NCI-H460 (cell line): ENCODE measurements around the gene GLYR1. TPM values are rescaled to one million over a fixed set of nuclear protein-coding genes. Genes with fewer than 3 reads are reported as not detected.
"Not testable (repeated sequence)": the region's sequence is repeated elsewhere in the genome, so short reads cannot be mapped to it uniquely, and the experiment has no call there.

Source experiments
- DNase-seq: peaks from one replicate; pipeline ENCODE4 v3.0.0-alpha.2; 2016; ENCODE audit warnings: low read depth; ENCODE audit errors: extremely low read depth
- polyA plus RNA-seq: library from polyadenylated mRNA; depleted of rRNA; stranded (reverse); fragments of >200 nt; gene quantifications from 2 replicates; pipeline ENCODE4 v1.2.3, GENCODE V29; 2014; cell fraction: nucleus; rRNA removed
- total RNA-seq: library from RNA; depleted of rRNA; stranded (reverse); fragments of >200 nt; shearing (Covaris generic); gene quantifications from 2 replicates; pipeline ENCODE4 v1.2.3, GENCODE V29; 2014; rRNA removed

Gene GLYR1
- total RNA-seq = 21.8 and 31.1 TPM in 2 replicates
- polyA plus RNA-seq = 35.3 and 42.6 TPM in 2 replicates

DNA sequence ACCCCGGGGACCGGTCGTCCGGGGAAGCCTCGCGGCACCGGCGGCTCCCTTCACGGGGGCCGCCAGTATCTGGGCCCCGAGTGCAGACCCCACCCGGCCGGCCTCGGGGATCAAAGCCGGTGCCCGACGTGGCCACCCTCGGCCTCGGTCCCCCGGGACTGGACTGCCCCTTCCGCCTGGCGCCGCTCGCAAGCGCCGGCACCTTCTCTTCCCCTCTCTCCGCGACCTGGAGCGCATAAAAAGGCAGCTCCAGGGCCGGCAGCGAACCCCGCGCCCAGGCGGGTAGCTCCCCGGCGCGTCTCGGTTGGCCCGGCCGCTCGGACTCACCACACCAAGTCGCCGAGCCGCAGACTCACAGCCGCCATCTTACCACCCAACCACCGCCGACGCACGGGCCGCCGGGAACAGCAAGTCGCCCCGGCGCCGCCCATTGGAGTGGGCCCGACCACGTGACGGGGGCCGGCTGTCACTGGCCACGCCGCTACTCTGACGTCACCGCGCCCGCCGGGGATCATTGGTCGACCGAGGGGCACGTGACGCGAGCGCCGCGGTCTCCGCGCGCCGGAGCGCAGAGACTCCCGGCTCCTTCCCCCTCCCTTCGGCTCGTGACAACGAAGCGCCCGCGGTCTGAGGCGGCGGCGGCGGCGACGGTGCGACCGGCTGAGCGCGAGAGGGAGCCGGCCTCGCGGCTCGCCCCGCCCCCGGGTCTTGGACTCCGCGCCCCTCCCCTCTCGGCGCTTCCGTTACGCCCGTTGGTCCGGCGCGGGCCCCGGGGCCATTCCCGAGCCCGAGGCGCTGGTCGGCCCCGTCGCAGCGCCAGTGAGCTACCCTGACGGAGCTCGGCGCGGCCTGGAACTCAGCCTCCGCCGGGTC is at the start of gene GLYR1, which contains the start of gene UBN1:
Gene GLYR1, minus strand, starts transcription at position 388 of the 873 bp plus-strand sequence. Its CDS starts 23 bp downstream, at position 365.
Gene UBN1, plus strand, starts transcription at position 581 of the 873 bp plus-strand sequence. CDS start 5,437 bp downstream, outside the sequence.
- peak; percentile 97 for DNase-seq

DNA sequence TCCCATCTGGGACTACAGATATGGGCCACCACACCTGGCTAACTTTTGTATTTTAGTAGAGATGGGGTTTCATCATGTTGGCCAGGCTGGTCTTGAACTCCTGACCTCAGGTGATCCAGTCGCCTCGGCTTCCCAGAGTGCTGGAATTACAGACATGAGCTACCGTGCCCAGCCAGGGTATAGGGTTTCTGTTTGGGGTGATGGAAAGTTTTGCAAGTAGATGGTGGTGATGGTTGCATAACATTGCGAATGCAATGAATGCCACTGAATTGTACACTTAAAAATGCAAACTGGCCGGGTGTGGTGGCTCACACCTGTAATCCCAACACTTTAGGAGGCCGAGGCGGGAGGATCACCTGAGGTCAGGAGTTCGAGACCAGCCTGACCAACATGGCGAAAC is 49.7 kb upstream of the GLYR1 start:
- DNase-seq = not testable (repeated sequence)

DNA sequence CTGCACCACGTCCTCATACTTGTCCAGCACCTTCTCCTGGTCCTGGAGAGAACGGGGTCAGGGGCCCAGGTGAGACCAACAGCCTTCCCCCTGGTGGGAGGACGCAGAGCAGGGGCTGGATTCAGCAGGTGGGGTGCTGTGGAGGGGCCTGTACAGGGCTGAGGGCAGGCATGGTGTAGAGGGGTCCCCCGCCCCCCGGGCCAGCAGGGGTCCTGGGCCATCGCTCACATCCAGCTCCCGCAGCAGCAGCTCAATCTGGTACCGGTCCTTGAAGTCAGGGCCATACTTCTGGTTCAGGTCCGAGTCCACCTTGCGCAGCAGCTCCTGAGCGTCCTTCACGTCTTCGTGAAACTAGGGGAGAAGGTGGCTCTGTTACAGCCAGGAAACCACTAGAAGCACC is 48.3 kb upstream of the GLYR1 start:
- DNase-seq = no peak

DNA sequence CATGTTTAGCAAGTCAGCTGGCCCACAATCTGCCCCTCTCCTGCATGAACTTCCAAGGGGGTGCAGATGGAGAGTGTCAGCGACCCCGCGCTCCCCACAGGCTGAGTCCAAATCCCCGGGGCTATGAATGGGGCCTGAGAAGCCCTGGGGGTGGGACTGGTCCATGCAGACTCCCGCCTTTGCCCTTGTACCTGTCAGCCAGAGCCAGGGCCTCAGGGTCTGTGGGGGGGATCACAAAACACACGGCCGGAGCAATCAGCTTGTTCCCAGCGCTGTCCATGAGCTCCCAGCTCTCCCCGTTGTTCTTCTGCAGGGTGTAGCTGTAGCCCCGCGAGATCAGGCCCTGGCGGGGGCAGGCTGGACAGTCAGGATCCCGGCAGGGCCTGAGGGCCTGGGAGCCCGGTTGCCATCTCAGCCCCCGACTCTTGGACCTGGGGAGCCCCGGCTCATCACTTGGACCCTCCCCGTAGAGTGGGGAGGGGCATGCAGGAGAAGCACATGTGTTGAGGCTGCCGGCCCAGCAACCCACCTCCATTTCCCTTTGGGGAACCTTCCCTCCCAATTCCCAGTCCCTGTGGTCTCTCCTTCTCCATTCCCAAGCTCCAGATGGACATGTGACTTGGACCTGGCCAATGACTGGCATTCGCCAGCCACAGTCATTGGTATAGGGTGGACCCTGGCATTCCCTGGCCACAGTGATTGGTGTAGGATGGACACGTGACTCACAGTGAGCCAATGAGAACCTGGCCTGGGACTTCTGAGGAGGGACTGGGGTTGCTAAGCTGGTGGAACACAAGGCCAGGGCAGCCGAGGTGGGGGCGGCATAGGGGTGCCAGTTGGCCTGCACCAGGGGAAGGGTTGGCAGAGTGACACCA is 47.4 kb upstream of the GLYR1 start:
- no peak for DNase-seq

DNA sequence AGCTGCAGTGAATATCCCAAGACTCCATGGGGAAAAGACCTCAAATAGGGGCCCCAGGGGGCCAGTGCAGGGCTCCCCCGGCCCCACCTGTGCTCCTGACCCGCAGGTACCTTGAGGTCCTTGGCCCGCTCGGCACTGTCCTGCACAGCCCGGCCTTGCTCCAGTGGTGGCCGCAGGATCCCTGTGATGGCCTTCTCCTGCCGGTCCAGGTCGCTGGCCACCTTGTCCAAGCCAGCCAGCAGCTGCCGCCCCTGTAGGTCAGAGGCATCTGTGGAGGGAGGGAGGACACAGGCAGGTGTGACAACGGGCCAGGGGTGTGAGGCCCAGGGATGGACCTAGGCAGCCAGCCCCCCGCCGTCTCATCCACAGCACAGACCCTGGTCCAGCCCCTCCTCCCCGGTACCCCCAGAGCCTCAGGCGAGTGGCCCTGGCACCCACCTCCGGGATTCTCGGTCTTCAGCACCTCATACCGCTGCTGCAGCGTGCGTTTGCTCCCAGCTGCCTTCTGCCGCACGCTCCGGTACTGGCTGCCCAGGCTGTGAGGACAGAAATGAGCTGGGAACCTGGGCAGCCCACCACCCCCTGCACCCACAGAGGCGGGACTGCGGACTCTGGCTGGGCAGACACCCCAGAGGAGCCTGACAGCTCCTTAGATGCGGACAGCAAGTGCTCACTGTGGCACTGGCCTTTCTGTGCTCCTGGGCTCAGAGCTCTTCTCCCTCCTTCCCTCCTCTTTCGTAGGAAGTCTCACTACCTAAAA is 46.2 kb upstream of the GLYR1 start:
- no peak for DNase-seq

DNA sequence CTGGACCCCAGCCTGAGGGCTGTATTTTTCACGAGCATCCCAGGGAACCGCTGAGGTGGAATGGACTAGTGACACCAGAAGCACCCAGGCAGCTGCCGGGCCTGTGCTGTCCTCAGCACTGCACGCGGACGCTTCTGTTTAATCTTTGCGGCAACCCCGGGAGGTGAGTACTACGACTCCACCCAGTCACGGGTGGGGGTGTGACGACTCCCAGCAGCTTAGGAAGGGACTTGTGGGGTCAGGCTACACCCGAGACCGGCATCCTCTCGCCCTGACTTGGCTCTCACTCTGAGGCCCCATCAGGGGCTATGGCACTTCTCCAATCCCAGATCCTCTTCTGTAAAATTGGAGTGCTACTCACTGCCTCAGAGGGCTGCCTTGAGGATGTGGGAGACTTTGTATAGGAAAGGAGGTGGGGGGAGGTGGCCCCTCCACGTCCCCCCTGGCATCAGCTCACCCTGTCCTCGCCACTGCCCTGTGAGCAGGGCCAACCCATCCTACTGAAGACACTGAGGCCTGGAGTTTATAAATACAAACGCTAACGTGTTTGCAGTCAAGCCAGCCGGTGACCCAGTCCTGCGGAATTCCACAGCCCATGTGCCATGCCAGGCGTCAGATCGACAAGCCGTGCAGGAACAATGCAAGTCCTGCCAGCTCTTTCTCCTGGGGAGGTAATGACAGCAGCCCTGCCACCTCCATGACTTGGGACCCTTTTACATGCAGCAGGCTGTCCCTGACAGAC is 45.4 kb upstream of the GLYR1 start:
- DNase-seq = no peak

DNA sequence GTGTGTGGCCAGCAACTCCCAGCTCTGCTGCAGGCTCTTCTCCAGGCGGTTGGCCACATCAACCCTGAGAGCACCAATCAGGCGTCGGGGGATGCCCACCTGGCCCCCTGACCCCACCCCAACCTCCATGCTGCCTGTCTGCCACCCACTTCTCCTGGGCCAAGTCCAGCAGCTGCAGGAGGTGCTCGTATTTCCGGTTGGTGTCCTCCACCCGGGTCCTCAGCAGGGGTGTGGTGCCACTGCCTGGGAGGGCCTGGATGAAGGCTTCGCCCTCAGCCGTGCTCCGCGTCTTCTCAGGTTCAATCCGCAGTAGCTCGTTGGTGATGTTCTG is 44.8 kb upstream of the GLYR1 start:
- DNase-seq = no peak

DNA sequence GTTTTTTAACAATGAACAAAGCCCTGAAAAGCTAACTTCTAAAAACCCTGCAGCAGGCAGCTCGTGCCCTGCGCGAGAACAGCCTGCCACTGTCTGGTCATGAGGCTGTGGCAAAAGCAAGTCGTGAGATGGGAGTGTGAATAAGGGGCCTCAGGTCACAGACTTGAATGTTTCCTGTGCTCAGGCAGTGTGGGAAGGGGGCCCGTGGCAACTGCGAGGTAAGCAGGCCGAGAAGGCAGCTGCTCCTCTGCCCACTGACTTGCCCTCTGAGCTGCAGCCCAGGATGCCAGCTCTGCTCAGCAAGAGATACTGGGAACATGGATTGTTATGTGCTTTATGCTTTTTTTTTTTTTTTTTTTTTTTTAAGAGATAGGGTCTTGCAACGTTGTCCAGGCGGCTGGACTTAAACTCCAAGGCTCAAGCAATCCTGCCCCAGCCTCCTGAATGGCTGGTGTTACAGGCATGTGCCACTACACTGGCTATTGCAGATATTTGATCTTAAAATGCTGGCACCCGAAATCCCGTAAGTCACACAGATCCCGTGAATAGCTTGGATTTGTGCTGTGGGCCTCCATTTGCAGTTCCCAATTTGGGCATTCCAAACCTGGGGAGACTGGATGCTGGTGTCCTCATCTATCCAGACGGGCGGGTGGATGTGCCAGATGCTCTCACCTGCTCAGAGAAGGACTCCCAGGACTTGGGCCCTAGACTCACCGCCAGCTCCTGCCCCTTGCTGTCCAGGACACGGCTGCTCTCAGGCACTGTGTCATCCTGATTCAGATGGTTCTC is 44.2 kb upstream of the GLYR1 start:
- DNase-seq = no peak

DNA sequence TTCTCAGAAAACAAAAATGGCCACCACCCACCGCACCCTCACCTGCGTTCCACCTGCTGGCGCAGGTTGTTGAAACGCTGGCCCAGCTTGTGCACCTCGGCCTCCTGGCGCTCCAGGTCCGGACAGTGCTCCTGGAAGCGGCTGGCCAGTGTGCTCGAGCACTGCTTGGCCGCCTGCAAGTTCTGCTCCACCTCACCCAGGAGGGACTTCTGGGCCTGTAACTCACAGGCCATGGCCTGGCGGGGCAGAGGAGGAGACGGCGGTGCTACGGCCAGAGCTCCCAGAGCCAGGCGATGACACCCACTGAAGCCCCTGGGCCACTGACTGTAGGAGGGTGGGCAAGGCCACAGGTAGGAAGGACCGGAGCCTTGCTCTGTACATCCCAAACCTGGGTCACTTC is 43.6 kb upstream of the GLYR1 start:
- DNase-seq = no peak

DNA sequence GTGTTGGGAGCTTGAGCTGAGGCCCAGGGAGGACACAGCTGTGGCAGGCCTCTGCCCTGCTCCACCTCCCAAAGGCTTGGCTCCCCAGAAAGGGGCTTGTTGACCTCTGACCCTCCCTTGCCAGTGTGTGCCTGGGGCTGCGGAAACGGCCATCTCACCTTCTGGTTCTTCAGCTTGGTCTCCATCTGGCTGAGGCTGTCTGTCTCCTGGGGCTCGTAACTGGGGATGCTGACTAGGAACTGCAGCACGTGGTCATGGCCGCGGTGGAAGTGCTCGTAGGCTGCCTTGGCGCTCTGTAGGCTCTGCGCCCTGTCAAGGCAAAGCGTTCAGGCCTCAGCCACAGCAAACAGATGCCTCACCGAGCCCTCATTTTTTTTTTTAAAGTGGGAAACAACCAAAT is 42.9 kb upstream of the GLYR1 start:
- DNase-seq = no peak

DNA sequence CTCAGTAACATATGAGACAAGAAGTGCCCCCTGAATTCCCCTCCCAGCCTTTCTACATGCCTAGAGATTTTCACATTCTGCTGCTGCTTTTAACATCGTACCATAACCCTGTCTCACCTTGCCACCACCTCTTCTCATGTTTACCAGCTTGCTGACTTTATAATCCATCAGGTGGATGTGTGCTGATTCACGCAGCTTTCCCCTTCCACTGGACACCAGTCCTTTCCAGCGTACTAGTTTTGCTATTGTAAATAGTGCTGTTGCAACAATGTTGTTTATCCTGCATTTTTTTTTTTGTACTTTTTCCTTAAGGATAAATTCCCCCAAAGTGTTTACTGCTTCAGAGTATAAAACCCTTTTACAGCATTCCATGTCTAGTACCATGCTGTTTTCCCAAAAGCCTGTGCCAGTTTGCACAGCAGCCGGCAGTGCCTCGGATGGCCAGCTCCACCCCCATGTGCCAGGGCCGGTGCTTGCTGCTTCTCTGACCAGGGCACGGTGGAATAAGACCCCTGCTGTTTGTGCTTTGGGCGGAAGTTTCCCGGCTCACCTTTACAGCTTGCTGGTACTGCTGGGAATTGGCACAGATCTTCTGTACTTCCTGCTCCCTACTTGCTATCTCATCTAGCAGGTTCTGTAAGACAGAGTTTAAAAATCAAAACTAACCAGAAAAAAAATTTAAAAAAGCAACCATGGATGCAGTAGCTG is 41.5 kb upstream of the GLYR1 start:
- no peak for DNase-seq

DNA sequence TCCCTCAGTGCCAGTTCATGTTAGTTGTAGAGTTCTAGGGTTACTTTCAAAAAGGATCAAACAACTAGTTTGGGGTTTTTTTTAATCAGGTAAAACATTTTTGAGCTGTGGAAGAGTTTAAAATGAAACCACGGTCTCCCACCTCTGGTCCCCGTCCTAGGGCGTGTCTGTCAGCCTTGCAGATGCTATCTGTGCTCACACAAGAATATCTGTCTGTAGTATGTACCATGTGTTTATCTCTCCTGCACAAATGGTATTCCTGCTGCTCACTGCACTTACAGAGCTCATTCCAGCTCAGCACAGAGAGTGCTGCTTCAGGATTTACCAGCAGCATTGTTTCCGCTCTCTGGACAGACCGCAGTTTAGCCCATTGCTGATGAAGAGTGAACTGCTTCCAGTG is 39.1 kb upstream of the GLYR1 start:
- DNase-seq = no peak

DNA sequence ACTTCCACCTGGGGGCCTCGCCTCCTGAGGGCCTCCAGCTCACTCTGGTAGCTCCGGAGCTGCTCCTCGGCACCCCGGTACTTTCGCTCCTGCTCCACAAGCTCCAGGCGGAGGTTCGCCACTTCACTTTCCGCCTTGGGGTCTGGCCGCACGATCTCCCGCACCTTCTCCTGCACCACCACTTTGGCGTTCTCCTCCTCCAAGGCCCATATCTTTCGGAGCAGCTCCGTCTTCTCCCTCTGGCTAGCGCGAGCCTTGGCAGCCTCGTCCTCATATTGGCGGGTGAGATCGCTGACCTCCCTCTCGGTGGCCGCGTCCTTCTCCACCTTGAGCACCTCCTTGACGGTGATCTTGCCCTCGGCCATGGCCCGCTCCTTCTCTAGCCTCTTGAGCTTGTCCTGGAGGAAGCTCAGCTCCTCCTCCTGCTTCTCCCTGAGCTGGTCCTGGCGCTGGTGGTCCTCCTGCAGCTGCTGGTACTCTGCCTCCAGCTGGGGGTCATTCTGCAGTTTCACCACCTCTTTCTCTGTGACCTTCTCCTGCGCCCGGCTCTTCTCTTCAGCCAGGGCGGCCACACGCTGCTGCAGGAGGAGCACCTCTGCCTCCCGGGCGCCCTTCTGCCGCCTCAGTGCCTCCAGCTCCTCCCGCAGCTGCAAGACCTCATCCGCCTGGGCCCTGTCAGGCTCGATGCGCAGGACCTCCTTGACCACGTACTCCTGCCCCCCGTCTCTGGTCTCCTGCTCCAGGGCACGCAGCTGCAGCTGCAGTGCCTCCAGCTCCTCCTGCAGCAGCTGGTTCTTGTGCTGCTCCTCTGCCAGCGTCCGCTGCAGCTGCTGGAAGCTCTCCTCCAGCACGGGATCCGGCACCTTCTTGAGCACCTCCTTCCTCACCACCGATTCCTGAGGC is 38.1 kb upstream of the GLYR1 start:
- no peak for DNase-seq

DNA sequence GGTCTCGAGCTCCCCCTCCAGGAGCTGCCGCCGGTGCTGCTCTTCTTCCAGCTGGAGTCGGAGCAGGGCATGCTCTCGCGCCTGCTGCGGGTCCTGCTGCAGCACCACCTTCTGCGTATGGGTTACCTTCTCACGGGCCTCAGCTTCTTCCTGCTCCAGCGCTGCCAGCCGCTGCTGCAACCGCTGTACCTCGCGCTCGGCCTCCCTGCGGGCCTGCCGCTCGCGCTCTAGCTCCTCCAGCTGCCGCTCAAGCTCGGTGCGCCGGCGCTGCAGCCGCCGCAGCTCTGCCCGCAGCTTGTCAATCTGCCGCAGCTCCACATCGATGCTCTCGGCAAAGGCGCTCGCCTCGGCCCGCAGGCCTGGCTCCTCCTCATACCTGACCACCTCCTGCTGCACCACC is 37.1 kb upstream of the GLYR1 start:
- no peak for DNase-seq

DNA sequence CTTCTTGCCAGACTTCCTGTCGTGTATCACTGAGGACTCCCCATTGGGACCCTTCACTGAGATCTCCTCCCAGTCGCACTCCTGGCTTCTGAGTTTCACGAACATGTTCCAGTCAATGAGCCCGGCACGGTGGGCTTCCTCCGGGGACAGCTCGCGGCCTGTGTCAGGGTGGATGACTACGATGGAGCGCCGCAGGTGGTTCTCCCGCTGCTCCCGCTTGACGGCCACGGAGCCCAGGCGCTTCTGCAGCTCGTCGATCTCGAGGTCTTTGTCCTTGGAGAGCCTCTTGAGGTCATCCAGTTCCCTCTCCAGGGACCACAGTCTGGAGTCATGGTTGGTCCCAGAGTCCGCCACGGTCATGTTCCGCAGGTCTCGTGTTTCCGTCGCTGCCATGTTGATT is 36.4 kb upstream of the GLYR1 start:
- DNase-seq = no peak

DNA sequence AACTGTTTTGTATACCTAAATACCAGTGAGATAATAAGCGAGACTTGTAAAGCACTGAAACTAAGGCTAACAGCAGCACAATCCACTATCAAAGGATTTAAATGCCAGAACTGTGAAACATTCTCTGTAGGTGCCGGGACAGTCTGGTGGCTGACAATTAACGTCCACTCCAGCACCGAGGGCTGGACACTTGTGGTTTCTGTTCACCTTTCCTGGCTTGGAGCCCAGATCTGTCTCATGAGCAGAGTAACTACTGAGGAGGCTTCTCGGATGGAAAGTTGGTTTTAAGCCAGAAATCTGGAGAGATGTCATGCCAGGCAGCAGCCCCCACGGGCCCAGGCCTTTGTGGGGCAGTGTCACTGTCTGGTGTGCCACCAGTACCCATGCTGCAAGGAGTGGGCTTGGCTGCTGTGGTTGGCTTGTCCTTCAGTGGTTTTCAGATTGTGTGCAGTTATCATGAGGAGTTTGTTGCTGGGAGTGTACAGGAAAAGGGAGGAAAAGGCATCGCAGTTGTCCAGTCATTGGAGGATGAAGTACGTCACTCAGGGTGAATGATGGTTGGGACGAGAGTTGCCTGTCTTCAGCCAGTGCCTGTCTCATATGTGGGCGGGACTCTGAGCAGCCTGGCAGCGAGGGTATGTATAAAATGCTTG is 35.7 kb upstream of the GLYR1 start:
- no peak for DNase-seq

DNA sequence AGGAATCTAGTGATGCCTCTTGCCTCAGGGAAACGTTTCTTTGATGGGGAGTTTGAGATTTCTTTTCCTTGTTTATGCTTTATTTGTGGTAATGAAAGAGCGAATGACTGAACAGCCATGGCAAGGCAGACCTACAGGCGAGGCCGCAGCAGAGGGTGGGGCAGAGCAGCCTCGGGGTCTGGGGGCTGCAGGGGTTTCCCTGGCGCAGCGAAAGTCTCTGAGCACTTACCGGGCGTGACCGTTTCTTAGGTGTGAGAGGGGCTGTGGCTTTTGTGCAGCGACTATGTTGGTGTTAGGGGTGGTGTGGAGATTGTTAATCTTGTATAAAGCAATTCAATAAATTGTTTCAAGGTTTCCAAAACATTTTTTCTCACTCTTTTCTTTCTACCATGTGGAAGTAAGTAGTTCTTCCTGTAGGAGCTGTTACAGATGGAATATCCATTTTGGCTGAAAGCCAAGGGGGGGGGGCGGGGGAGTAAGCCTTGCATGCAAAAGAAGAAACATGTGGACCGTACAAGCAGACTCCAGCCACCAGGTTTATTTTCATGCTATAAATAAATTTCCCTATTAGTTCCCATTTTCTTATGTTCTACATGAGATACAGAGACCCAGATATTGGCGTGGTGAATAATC is 35.0 kb upstream of the GLYR1 start:
- DNase-seq = no peak
